B cell (primary cell): ENCODE measurements around the gene SHISAL2A.

Experiments
- CTCF ChIP-seq: fragments of 200-600 bp; IDR thresholded peaks from one replicate; pipeline ENCODE4 v1.8.0; 2022; ENCODE audit warnings: antibody characterized with exemption, mild to moderate bottlenecking
- EZH2 ChIP-seq: IDR thresholded peaks from 2 replicates; pipeline ENCODE4 v1.6.1; 2012; ENCODE audit warnings: borderline replicate concordance, low read depth, mild to moderate bottlenecking, moderate library complexity, low read length; ENCODE audit not compliant: insufficient read depth, poor library complexity, severe bottlenecking

DNA sequence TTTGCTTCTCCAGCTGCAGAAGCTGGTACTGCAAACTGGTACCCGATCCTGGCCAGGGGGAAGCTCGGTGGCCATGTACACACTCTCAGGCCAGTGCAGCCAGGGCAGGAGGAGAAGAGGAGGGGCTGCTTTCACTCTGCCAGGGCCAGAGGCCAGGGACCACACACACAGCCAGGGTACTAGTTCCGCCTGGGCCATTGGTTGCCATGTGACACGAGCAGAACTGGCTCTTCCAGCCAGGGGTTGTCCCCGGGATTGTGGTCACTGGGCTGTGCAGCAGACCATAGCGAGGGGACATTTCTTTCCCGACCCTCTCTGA lies 3.7 kb upstream of the SHISAL2A start:
- no peak for TF ChIP-seq CTCF
- no peak for TF ChIP-seq EZH2
